SK-N-MC (cell line): Measurements from ENCODE around the gene ZNF835.

Experiments used
- DNase-seq: peaks from one replicate; pipeline ENCODE4 v3.0.0-alpha.2; 2011; ENCODE audit warnings: low read depth, low spot score
- H3K27ac ChIP-seq: fragments of 200-600 bp; sonication (generic); 2 replicates; pipeline ENCODE4 v1.5.1; 2016; ENCODE audit warnings: mixed run types
- H3K36me3 ChIP-seq: fragments of 200-600 bp; sonication (generic); 2 replicates; pipeline ENCODE4 v1.6.1; 2017; ENCODE audit warnings: antibody characterized with exemption, low read length, mixed read lengths; ENCODE audit not compliant: insufficient read depth
- H3K4me3 ChIP-seq: fragments of 200-600 bp; sonication (generic); 2 replicates; pipeline ENCODE4 v1.5.1; 2016
- H3K9ac ChIP-seq: fragments of 200-600 bp; sonication (generic); 2 replicates; pipeline ENCODE4 v1.8.0; 2017; ENCODE audit warnings: mixed run types, mixed read lengths; ENCODE audit not compliant: insufficient read length
- H3K9me3 ChIP-seq: fragments of 200-600 bp; sonication (generic); 2 replicates; pipeline ENCODE4 v1.6.1; 2017; ENCODE audit warnings: low read depth, mild to moderate bottlenecking, antibody characterized with exemption, low read length, moderate library complexity, mixed read lengths
- EZH2 ChIP-seq: fragments of 200-600 bp; sonication (generic); IDR thresholded peaks from one replicate; pipeline ENCODE4 v1.6.1; 2017; ENCODE audit warnings: antibody characterized with exemption
- FOXP2 ChIP-seq: optimal IDR thresholded peaks from 2 replicates; pipeline ENCODE3; 2011; ENCODE audit warnings: mild to moderate bottlenecking, moderate library complexity; ENCODE audit not compliant: insufficient read depth; ENCODE audit errors: extremely low read length, control extremely low read depth
- POLR2AphosphoS5 ChIP-seq: IDR thresholded peaks from 2 replicates; pipeline ENCODE4 v1.6.1; 2012; ENCODE audit warnings: mild to moderate bottlenecking, low read depth, low read length, borderline replicate concordance

The ZNF835 gene

DNA sequence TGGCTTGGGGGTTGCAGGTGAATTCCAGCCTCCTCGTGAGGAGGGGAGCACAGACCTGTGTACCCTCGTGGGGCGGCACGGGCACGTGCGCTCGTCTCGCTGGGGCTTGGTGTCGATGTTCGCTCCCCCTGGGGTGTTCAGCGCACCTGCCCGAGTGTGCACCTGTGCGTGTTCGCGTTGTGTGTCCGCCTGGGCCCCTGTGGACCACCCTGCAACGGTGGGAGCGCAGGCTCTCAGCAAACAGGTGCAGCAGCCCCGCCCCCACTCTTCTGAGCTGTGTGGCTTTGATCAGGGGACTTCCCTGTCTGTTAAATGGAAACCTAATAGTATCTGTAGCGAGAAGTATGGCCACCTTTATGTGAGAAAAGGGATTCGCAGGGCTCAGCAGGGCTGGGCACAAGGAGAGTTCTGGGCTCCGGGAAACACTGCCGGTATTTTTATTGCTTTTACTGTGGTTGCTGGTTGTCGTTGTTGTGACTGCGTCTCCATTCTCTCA is 28.0 kb downstream of the ZNF835 start:
- no peaks in the 10 kb centered on the region for H3K9me3 ChIP-seq

GRCh38 chr19:56642711-56643459 is 28.7 kb downstream of the ZNF835 start, which contains the start of gene SMIM17:
TSS of gene SMIM17 (plus strand) at chr19:56643159. CDS start at chr19:56645668, 2,509 bp downstream.
- H3K9me3 ChIP-seq = no peaks in the 10 kb centered on the region
- no peaks in the 10 kb centered on the region for H3K36me3 ChIP-seq
- TF ChIP-seq FOXP2 (no peak), POLR2AphosphoS5 (no peak)
- H3K9ac ChIP-seq = no peak within 1 kb of the TSS
- no peak within 1 kb of the TSS for H3K27ac ChIP-seq
- no peak for DNase-seq
- H3K4me3 ChIP-seq = no peak within 1 kb of the TSS

More for the DNA sequence above, 28.0 kb downstream of the ZNF835 start:
- DNase-seq = no peak
- Histone ChIP-seq H3K27ac (no peak overlapping the region), H3K9ac (no peak overlapping the region), H3K4me3 (no peak overlapping the region), H3K36me3 (no peaks in the 10 kb centered on the region)
- TF ChIP-seq POLR2AphosphoS5 = no peak
- TF ChIP-seq EZH2 = no peak
- no peak for TF ChIP-seq FOXP2

DNA sequence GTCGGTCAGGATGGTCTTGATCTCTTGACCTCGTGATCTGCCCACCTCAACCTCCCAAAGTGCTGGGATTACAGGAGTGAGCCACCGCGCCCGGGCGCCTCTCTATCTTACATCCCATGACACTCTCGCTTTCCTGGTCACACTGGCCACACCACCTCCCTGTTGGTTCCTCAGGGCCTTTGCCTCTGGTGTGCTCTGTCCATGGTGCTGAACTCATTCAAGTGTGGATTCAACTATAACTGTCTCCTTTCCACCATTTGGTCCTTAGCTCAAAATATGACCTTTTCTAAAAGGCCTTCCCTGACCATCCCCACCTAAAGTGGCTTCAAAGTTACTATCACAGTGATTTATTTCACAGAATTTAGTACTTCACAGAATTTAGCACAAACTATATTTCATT is 32.3 kb downstream of the ZNF835 start:
- H3K9ac ChIP-seq = no peak overlapping the region
- no peaks in the 10 kb centered on the region for H3K36me3 ChIP-seq
- H3K4me3 ChIP-seq = no peak overlapping the region
- no peak for DNase-seq
- H3K27ac ChIP-seq = no peak overlapping the region
- no peak for TF ChIP-seq FOXP2
- TF ChIP-seq EZH2 = no peak
- TF ChIP-seq POLR2AphosphoS5 = no peak
- no peaks in the 10 kb centered on the region for H3K9me3 ChIP-seq

DNA sequence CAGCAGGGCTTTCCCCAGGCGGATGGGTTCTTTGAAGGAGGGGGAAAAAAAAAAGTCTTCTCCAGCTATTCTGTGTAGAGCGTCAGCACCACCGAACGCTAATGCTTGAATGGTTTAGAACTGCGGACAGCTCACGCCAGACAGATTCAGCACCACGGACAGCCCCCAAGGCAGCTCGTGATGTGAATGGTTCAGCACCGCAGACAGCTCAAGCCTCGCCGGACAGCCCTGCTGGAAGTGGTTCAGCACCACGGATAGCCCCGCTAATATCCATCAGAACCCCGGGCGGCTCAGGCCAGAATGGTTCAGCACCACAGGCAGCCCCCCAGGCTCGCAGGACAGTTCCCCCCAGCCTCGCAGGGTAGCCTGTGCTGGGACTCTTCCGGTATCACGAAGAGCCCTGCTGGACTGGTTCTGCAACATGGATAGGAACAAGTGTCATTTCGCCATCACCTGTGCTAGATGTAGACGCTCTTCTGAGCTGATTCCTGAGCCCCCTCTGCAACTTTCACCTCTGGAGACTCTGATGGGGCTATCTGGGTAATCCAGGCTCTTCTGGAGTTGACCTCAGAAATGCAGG is 33.5 kb downstream of the ZNF835 start:
- peak; percentile 57 for DNase-seq
- no peaks in the 10 kb centered on the region for H3K9me3 ChIP-seq

DNA sequence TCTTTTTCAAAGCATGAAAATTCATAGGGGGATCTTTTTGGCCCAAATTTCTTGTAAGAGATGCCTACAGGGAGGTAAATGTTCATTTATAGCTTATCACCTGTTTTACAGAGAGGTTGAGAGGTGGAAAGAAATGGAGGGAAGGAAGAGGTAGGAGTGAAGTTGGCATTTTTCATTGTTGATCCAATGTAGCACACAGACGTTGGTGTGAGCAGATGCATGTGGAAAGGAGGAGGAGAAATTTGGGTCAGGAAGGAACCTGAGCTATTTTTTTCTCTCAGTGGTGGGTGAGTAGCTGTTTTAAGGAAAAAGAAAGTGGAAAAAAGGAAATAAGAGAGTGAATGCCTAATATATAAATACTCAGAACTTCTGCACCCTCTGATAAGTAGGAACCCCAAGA is 38.5 kb downstream of the ZNF835 start:
- Histone ChIP-seq H3K4me3 (no peak overlapping the region), H3K9ac (no peak overlapping the region), H3K9me3 (no peaks in the 10 kb centered on the region), H3K36me3 (no peaks in the 10 kb centered on the region), H3K27ac (no peak overlapping the region)
- no peak for DNase-seq
- TF ChIP-seq EZH2 = no peak
- TF ChIP-seq FOXP2 = no peak
- no peak for TF ChIP-seq POLR2AphosphoS5

More for the DNA sequence above, 33.5 kb downstream of the ZNF835 start:
- TF ChIP-seq POLR2AphosphoS5 (no peak; the same call in 1 of the 2 replicates), FOXP2 (peak; percentile 14), EZH2 (no peak)
- no peaks in the 10 kb centered on the region for H3K36me3 ChIP-seq
- H3K9ac ChIP-seq = no peak overlapping the region
- no peak overlapping the region for H3K4me3 ChIP-seq
- no peak overlapping the region for H3K27ac ChIP-seq

- no peaks in the 10 kb centered on the region for H3K9me3 ChIP-seq
- DNase-seq = no peak
- TF ChIP-seq EZH2 (no peak), FOXP2 (no peak), POLR2AphosphoS5 (no peak)
- no peak overlapping the region for H3K9ac ChIP-seq
- H3K4me3 ChIP-seq = no peak overlapping the region
- H3K36me3 ChIP-seq = peaks cover 40% of the 10 kb centered on the region
- H3K27ac ChIP-seq = no peak overlapping the region
Observed at GRCh38 chr19:56625708-56626107, 45.8 kb downstream of the ZNF835 start.

- Histone ChIP-seq H3K36me3 (peaks cover 48% of the 10 kb centered on the region), H3K9ac (no peak overlapping the region), H3K9me3 (0 out of 2 replicates have a peak, but pooled peaks cover 5% of the 10 kb centered on the region), H3K4me3 (no peak overlapping the region), H3K27ac (no peak overlapping the region)
- TF ChIP-seq FOXP2 (no peak), POLR2AphosphoS5 (no peak), EZH2 (no peak)
- DNase-seq = no peak
Observed at GRCh38 chr19:56623006-56623405, 48.6 kb downstream of the ZNF835 start.

GRCh38 chr19:56622374-56622773 is 49.2 kb downstream of the ZNF835 start:
- Histone ChIP-seq H3K9me3 (0 out of 2 replicates have a peak, but pooled peaks cover 9% of the 10 kb centered on the region), H3K9ac (no peak overlapping the region), H3K4me3 (no peak overlapping the region), H3K27ac (no peak overlapping the region), H3K36me3 (peaks cover 54% of the 10 kb centered on the region)
- DNase-seq = no peak
- no peak for TF ChIP-seq EZH2
- TF ChIP-seq POLR2AphosphoS5 = no peak
- TF ChIP-seq FOXP2 = no peak
